KBM-7 (cell line): Measurements from ENCODE around the gene IL1RAP.

Experiments
- DNase-seq: peaks from one replicate; pipeline ENCODE4 v3.0.0-alpha.2; 2015
- in situ Hi-C: fragments of 300-500 bp; cut with MboI; formaldehyde crosslinking; loops from 2 replicates; pipeline ENCODE4 v1.14.3; 2020; ENCODE audit warnings: low sequenced_read_pairs, low pct_unique_long_range_greater_than_20kb, mixed read lengths

The IL1RAP gene

GRCh38 chr3:190562866-190563510 lies 49.1 kb downstream of the IL1RAP start:
- no peak for DNase-seq
- in situ Hi-C loops: no loop called here

- DNase-seq: no peak
- in situ Hi-C loops: no loop called here
Measured at GRCh38 chr3:190564175-190564574, 50.3 kb downstream of the IL1RAP start.

GRCh38 chr3:190566043-190566933 lies 52.4 kb downstream of the IL1RAP start:
- in situ Hi-C loops: no loop called here
- DNase-seq: peak; percentile 98

GRCh38 chr3:190568036-190568435 lies 54.2 kb downstream of the IL1RAP start:
- in situ Hi-C loops: no loop called here
- no peak for DNase-seq

GRCh38 chr3:190574473-190574872 lies 60.6 kb downstream of the IL1RAP start:
- in situ Hi-C loops: no loop called here
- DNase-seq: no peak

- DNase-seq: peak; percentile 70
- in situ Hi-C loops: no loop called here
Measured at GRCh38 chr3:190575437-190576185, 61.7 kb downstream of the IL1RAP start.

- in situ Hi-C loops: no loop called here
Measured at GRCh38 chr3:190577225-190577624, 63.3 kb downstream of the IL1RAP start.

GRCh38 chr3:190579514-190580137 lies 65.7 kb downstream of the IL1RAP start:
- in situ Hi-C loops: no loop called here
- no peak for DNase-seq

More at GRCh38 chr3:190577225-190577624, 63.3 kb downstream of the IL1RAP start:
- DNase-seq: no peak

GRCh38 chr3:190580417-190580816 lies 66.5 kb downstream of the IL1RAP start:
- DNase-seq: no peak
- in situ Hi-C loops: no loop called here

GRCh38 chr3:190581041-190581541 lies 67.2 kb downstream of the IL1RAP start:
- in situ Hi-C loops: no loop called here
- DNase-seq: peak; percentile 82

GRCh38 chr3:190582667-190583066 lies 68.8 kb downstream of the IL1RAP start:
- no peak for DNase-seq
- in situ Hi-C loops: no loop called here

GRCh38 chr3:190585805-190586630 lies 72.1 kb downstream of the IL1RAP start:
- peak; percentile 56 for DNase-seq
- in situ Hi-C loops: no loop called here

- peak; percentile 17 for DNase-seq
- in situ Hi-C loops: no loop called here
Measured at GRCh38 chr3:190586631-190587011, 72.7 kb downstream of the IL1RAP start.

- in situ Hi-C loops: no loop called here
- no peak for DNase-seq
Measured at GRCh38 chr3:190588570-190588969, 74.7 kb downstream of the IL1RAP start.

GRCh38 chr3:190589326-190589725 lies 75.4 kb downstream of the IL1RAP start:
- in situ Hi-C loops: no loop called here
- no peak for DNase-seq

GRCh38 chr3:190591080-190591479 lies 77.2 kb downstream of the IL1RAP start:
- in situ Hi-C loops: no loop called here
- DNase-seq: no peak

GRCh38 chr3:190593075-190593474 lies 79.2 kb downstream of the IL1RAP start:
- in situ Hi-C loops: no loop called here
- no peak for DNase-seq

- in situ Hi-C loops: no loop called here
- no peak for DNase-seq
Measured at GRCh38 chr3:190594171-190594570, 80.3 kb downstream of the IL1RAP start.
